ENCODE measurements around the gene ADAMTSL2. TPM values are rescaled to one million over a fixed set of nuclear protein-coding genes. Genes with fewer than 3 reads are reported as not detected.
A peak's percentile ranks its signal among the peaks of the same experiment; 100 is the strongest.

Gene ADAMTSL2
- total and polyA plus RNA-seq, 2 of the 13 experiments (the other 11 are each of a cell fraction or from before 2014, with no cell fraction given), result 1.9 to 3.8 TPM

- Histone ChIP-seq H3K4me1 (ENCODE audit: insufficient read depth, low read length) (peaks cover 21% of the 10 kb centered on the region), H3K9ac (ENCODE audit: insufficient read depth, low read depth, low read length) (no peak overlapping the region), H3K27ac (ENCODE audit: extremely low read length, insufficient read depth, low read length) (no peak overlapping the region), H3K9me3 (ENCODE audit: low read length) (no peaks in the 10 kb centered on the region), H2AFZ (ENCODE audit: low read length) (no peak overlapping the region), H3K4me3 (replicated peaks in 1 of 3; ENCODE audit: insufficient read depth in 1 of 3, low read depth in 2 of 3, low read length in 3 of 3) (no peak overlapping the region), H3K4me2 (ENCODE audit: low read depth, low read length) (peak overlapping the region; percentile 39; the same call in 1 of the 2 replicates), H3K27me3 (ENCODE audit: control insufficient read depth in 1 of 2, insufficient read depth in 2 of 2, low read length in 2 of 2) (peaks cover 12 to 56% of the 10 kb centered on the region in 2 experiments; a peak in 4 of 5 replicates), H3K79me2 (ENCODE audit: insufficient read depth, low read length) (no peaks in the 10 kb centered on the region), H3K36me3 (replicated peaks in 1 of 2; ENCODE audit: control insufficient read depth in 1 of 2, insufficient read depth in 2 of 2, low read length in 2 of 2) (no peaks in the 10 kb centered on the region), H4K20me1 (ENCODE audit: insufficient read depth, low read length) (no peaks in the 10 kb centered on the region)
- BruUV-seq (replicated peaks), result no TSS peak
- FAIRE-seq, result no peak
- 41% methylated on average over 10 of the region's 23 CpGs for WGBS (ENCODE audit: low lambda C conversion rate)
- in situ Hi-C loops (cut with HindIII; ENCODE audit: extremely low pct_ligation_motif_present, low pct_unique_long_range_greater_than_20kb), result no loop called here
- ChIA-PET POLR2A (no interaction called here), CTCF (ENCODE audit: low intra/inter-chr PET ratio, low total read pairs) (no interaction called here)
- peak; percentile 61 for TF ChIP-seq ZNF768 (CRISPR knock-in tag; IDR thresholded peaks at IDR 0.05)
- TF ChIP-seq ZNF629 (CRISPR knock-in tag; conservative IDR thresholded peaks at IDR 0.05), result peak; percentile 71
- TF ChIP-seq ZNF263 (CRISPR knock-in tag; IDR thresholded peaks at IDR 0.05), result peak; percentile 92
- TF ChIP-seq CTCF (CRISPR knock-in tag; IDR thresholded peaks at IDR 0.05), result 0 out of 2 replicates have a peak, but pooled peaks have one; percentile 13
- no peak for TF ChIP-seq ZFX (CRISPR knock-in tag; IDR thresholded peaks at IDR 0.05; ENCODE audit: low read depth)
- ATAC-seq, result peak; percentile 47
- intact Hi-C loops (cut with micrococcal nuclease; ENCODE audit: unreplicated experiment), result no loop called here
- DNase-seq (ENCODE audit: low spot score), result no peak
Observed at GRCh38 chr9:133576031-133576874, 41.7 kb downstream of the ADAMTSL2 start.
